GM23338 (cell line): ENCODE measurements around the gene ZSCAN5C. TPM values are rescaled to one million over a fixed set of nuclear protein-coding genes. Genes with fewer than 3 reads are reported as not detected.

ENCODE experiments used
- ATAC-seq: fragments of 200-7000 bp; cut with Tn5 transposase; 3 replicates; pipeline ENCODE4 v1.9.1; 2020
- DNase-seq: peaks from one replicate; pipeline ENCODE4 v3.0.0-alpha.2; 2015; ENCODE audit warnings: low spot score
- H2AFZ ChIP-seq: fragments of 200-600 bp; sonication (generic); 2 replicates; pipeline ENCODE4 v1.8.0; 2016; ENCODE audit warnings: antibody characterized with exemption, mild to moderate bottlenecking, moderate library complexity
- H3F3A ChIP-seq: fragments of 200-600 bp; sonication (generic); replicated peaks from 2 replicates; pipeline ENCODE4 v1.8.0; 2017; ENCODE audit warnings: antibody characterized with exemption, mixed run types, low read depth
- H3K27ac ChIP-seq: fragments of 200-600 bp; sonication (generic); 2 replicates; pipeline ENCODE4 v1.6.1; 2016; ENCODE audit warnings: low read depth
- H3K27me3 ChIP-seq: fragments of 200-600 bp; sonication (generic); 2 replicates; pipeline ENCODE4 v1.8.0; 2016; ENCODE audit warnings: mild to moderate bottlenecking, mixed run types, moderate library complexity; ENCODE audit not compliant: insufficient read depth
- H3K36me3 ChIP-seq: fragments of 200-600 bp; sonication (generic); 2 replicates; pipeline ENCODE4 v1.8.0; 2016; ENCODE audit warnings: mild to moderate bottlenecking; ENCODE audit not compliant: insufficient read depth
- H3K4me1 ChIP-seq: fragments of 200-600 bp; sonication (generic); 2 replicates; pipeline ENCODE4 v1.8.0; 2016; ENCODE audit warnings: mild to moderate bottlenecking, moderate library complexity; ENCODE audit not compliant: insufficient read depth
- H3K4me2 ChIP-seq: fragments of 200-600 bp; sonication (generic); 2 replicates; pipeline ENCODE4 v1.7.1; 2017; ENCODE audit warnings: mixed run types
- H3K4me3 ChIP-seq: fragments of 200-600 bp; sonication (generic); 2 replicates; pipeline ENCODE4 v1.6.1; 2016; ENCODE audit warnings: mixed run types
- H3K79me2 ChIP-seq: fragments of 200-600 bp; sonication (generic); replicated peaks from 2 replicates; pipeline ENCODE4 v1.8.0; 2017; ENCODE audit warnings: mild to moderate bottlenecking; ENCODE audit not compliant: insufficient read depth
- H3K9me2 ChIP-seq: fragments of 200-600 bp; sonication (generic); 2 replicates; pipeline ENCODE4 v1.8.0; 2017; ENCODE audit not compliant: insufficient read depth
- H4K20me1 ChIP-seq: fragments of 200-600 bp; sonication (generic); replicated peaks from 2 replicates; pipeline ENCODE4 v1.8.0; 2017; ENCODE audit warnings: mild to moderate bottlenecking; ENCODE audit not compliant: insufficient read depth
- H3K27ac Mint-ChIP-seq: 2 replicates; pipeline ENCODE4 v1.8.0; 2020; ENCODE audit warnings: inconsistent platforms, mild to moderate bottlenecking, moderate library complexity, mixed read lengths
- H3K27me3 Mint-ChIP-seq: 3 replicates; pipeline ENCODE4 v1.8.0; 2022; ENCODE audit warnings: low read depth, mild to moderate bottlenecking, moderate library complexity, mixed read lengths, inconsistent platforms; ENCODE audit not compliant: insufficient read depth, poor library complexity
- H3K36me3 Mint-ChIP-seq: 3 replicates; pipeline ENCODE4 v1.8.0; 2021; ENCODE audit warnings: low read depth, mild to moderate bottlenecking, inconsistent platforms, moderate library complexity, mixed read lengths
- H3K4me1 Mint-ChIP-seq: 3 replicates; pipeline ENCODE4 v1.8.0; 2020; ENCODE audit warnings: mild to moderate bottlenecking, inconsistent platforms, mixed read lengths
- H3K4me3 Mint-ChIP-seq: 3 replicates; pipeline ENCODE4 v1.8.0; 2021; ENCODE audit warnings: moderate library complexity, mild to moderate bottlenecking, inconsistent platforms, mixed read lengths
- H3K9me3 Mint-ChIP-seq: 3 replicates; pipeline ENCODE4 v1.8.0; 2020; ENCODE audit warnings: moderate library complexity, mild to moderate bottlenecking, inconsistent platforms, mixed read lengths
- CREB1 ChIP-seq: fragments of 250-450 bp; sonication (Bioruptor Pico); IDR thresholded peaks from 2 replicates; pipeline ENCODE4 v1.5.0; 2020; ENCODE audit warnings: low read depth, mild to moderate bottlenecking, moderate library complexity
- CTCF ChIP-seq, 2 experiments: fragments of 200-600 bp in 1 of 2; sonication (generic) in 1 of 2; conservative IDR thresholded peaks; 2 replicates each; pipeline versions ENCODE4 v1.5.1 to v1.6.1; 2016 to 2017; ENCODE audit warnings: antibody characterized with exemption in 2 of 2, low read depth in 2 of 2, mild to moderate bottlenecking in 2 of 2, moderate library complexity in 1 of 2
- ETS1 ChIP-seq: IDR thresholded peaks from 2 replicates; pipeline ENCODE4 v1.6.1; 2016; ENCODE audit warnings: antibody characterized with exemption
- EZH2 ChIP-seq: fragments of 200-600 bp; sonication (generic); IDR thresholded peaks from one replicate; pipeline ENCODE4 v1.8.0; 2017; ENCODE audit warnings: antibody characterized with exemption, mild to moderate bottlenecking, low read depth; ENCODE audit not compliant: unreplicated experiment
- EZH2phosphoT487 ChIP-seq: fragments of 200-600 bp; sonication (generic); IDR thresholded peaks from one replicate; pipeline ENCODE4 v1.8.1; 2018; ENCODE audit warnings: antibody characterized with exemption; ENCODE audit not compliant: unreplicated experiment
- NANOG ChIP-seq: IDR thresholded peaks from 2 replicates; pipeline ENCODE4 v1.6.1; 2016; ENCODE audit warnings: antibody characterized with exemption, borderline replicate concordance
- POLR2AphosphoS5 ChIP-seq: IDR thresholded peaks from 2 replicates; pipeline ENCODE4 v1.6.1; 2016; ENCODE audit warnings: antibody characterized with exemption, low read depth
- REST ChIP-seq: IDR thresholded peaks from one replicate; pipeline ENCODE4 v1.6.1; 2018; ENCODE audit warnings: antibody characterized with exemption; ENCODE audit not compliant: unreplicated experiment
- ZNF114 ChIP-seq: fragments of 250-450 bp; sonication (Bioruptor Pico); IDR thresholded peaks from 2 replicates; pipeline ENCODE4 v1.5.0; 2020; ENCODE audit warnings: mild to moderate bottlenecking, moderate library complexity
- polyA plus RNA-seq: library from polyadenylated mRNA; unstranded; fragments of >200 nt; fragmentation: Nextera tagmentation; extraction: Ambion mirVana; gene quantifications from 2 replicates; pipeline ENCODE4 v1.2.1, GENCODE V29; 2016
- total RNA-seq: library from RNA; depleted of rRNA; stranded (reverse); fragments of >200 nt; shearing (Covaris generic); gene quantifications from 2 replicates; pipeline ENCODE4 v1.2.3, GENCODE V29; 2014

ZSCAN5C gene
- total and polyA plus RNA-seq, 2 experiments from 2014 or later = not detected

GRCh38 chr19:56177564-56178243 lies 24.4 kb upstream of the ZSCAN5C start:
- H3K27me3 Mint-ChIP-seq = peaks cover 7% of the 10 kb centered on the region
- H3K9me3 Mint-ChIP-seq = no peaks in the 10 kb centered on the region; the same call in 2 of the 3 replicates
- no peak overlapping the region for H3K4me3 Mint-ChIP-seq
- Histone ChIP-seq H3K27ac (no peak overlapping the region), H3K4me3 (no peak overlapping the region), H3K4me1 (no peaks in the 10 kb centered on the region), H4K20me1 (no peaks in the 10 kb centered on the region), H3K4me2 (no peak overlapping the region), H3K27me3 (no peaks in the 10 kb centered on the region), H2AFZ (no peak overlapping the region), H3K9me2 (no peaks in the 10 kb centered on the region), H3K79me2 (no peaks in the 10 kb centered on the region), H3K36me3 (no peaks in the 10 kb centered on the region), H3F3A (no peaks in the 10 kb centered on the region)
- no peak overlapping the region for H3K27ac Mint-ChIP-seq
- ATAC-seq (no peak), DNase-seq (no peak)
- no peak for TF ChIP-seq ZNF114
- H3K36me3 Mint-ChIP-seq = no peaks in the 10 kb centered on the region; the same call in 2 of the 3 replicates
- peaks cover 7% of the 10 kb centered on the region for H3K4me1 Mint-ChIP-seq

- no peak overlapping the region for H3K4me3 Mint-ChIP-seq
- H3K4me1 Mint-ChIP-seq = no peaks in the 10 kb centered on the region
- DNase-seq = peak; percentile 56
- Histone ChIP-seq H3F3A (no peaks in the 10 kb centered on the region), H3K79me2 (no peaks in the 10 kb centered on the region), H3K4me2 (no peak overlapping the region), H3K36me3 (no peaks in the 10 kb centered on the region), H3K27me3 (no peaks in the 10 kb centered on the region), H3K27ac (no peak overlapping the region), H2AFZ (no peak overlapping the region), H4K20me1 (no peaks in the 10 kb centered on the region), H3K4me1 (no peaks in the 10 kb centered on the region), H3K9me2 (no peaks in the 10 kb centered on the region), H3K4me3 (no peak overlapping the region)
- H3K27me3 Mint-ChIP-seq = peaks cover 17% of the 10 kb centered on the region
- no peak overlapping the region for H3K27ac Mint-ChIP-seq
- no peaks in the 10 kb centered on the region for H3K36me3 Mint-ChIP-seq
- ATAC-seq = peak; percentile 65
- TF ChIP-seq POLR2AphosphoS5 (no peak), EZH2phosphoT487 (no peak), CTCF (conservative IDR thresholded peaks at IDR 0.05; ENCODE audit: low read depth in 2 of 2) (peak in 1 of 2 experiments; percentile 23; a peak in 1 of 4 replicates), EZH2 (no peak), NANOG (no peak), ETS1 (no peak)
- peaks cover 2% of the 10 kb centered on the region; the same call in 1 of the 3 replicates for H3K9me3 Mint-ChIP-seq
Measured at GRCh38 chr19:56189785-56190184, 12.3 kb upstream of the ZSCAN5C start.

GRCh38 chr19:56191115-56191514 lies 11.0 kb upstream of the ZSCAN5C start:
- no peaks in the 10 kb centered on the region for H3K9me2 ChIP-seq
- Mint-ChIP-seq H3K27me3 (peaks cover 12% of the 10 kb centered on the region), H3K36me3 (no peaks in the 10 kb centered on the region), H3K9me3 (peaks cover 2% of the 10 kb centered on the region; the same call in 1 of the 3 replicates), H3K4me1 (no peaks in the 10 kb centered on the region), H3K4me3 (no peak overlapping the region), H3K27ac (no peak overlapping the region)
- H3K27ac ChIP-seq = no peak overlapping the region
- ATAC-seq (peak; percentile 80), DNase-seq (peak; percentile 40)
- no peak overlapping the region for H2AFZ ChIP-seq
- H3K4me3 ChIP-seq = no peak overlapping the region
- no peaks in the 10 kb centered on the region for H4K20me1 ChIP-seq
- no peaks in the 10 kb centered on the region for H3K4me1 ChIP-seq
- no peak overlapping the region for H3K4me2 ChIP-seq
- no peaks in the 10 kb centered on the region for H3K79me2 ChIP-seq
- no peaks in the 10 kb centered on the region for H3K27me3 ChIP-seq
- no peaks in the 10 kb centered on the region for H3K36me3 ChIP-seq
- no peaks in the 10 kb centered on the region for H3F3A ChIP-seq
- TF ChIP-seq EZH2phosphoT487 (no peak), ETS1 (no peak), REST (no peak), CREB1 (no peak), POLR2AphosphoS5 (no peak), NANOG (no peak)
